UCSD-AML1 (cell line): Measurements from ENCODE around the gene RPS6KA5.
A peak's percentile ranks its signal among the peaks of the same experiment; 100 is the strongest.
"Not testable (repeated sequence)": the region's sequence is repeated elsewhere in the genome, so short reads cannot be mapped to it uniquely, and the experiment has no call there.

Source experiments
- DNase-seq: peaks from one replicate; lab custom pipeline; 2025; ENCODE audit not compliant: unreplicated experiment; lab: John Stamatoyannopoulos, UW

The RPS6KA5 gene

DNA sequence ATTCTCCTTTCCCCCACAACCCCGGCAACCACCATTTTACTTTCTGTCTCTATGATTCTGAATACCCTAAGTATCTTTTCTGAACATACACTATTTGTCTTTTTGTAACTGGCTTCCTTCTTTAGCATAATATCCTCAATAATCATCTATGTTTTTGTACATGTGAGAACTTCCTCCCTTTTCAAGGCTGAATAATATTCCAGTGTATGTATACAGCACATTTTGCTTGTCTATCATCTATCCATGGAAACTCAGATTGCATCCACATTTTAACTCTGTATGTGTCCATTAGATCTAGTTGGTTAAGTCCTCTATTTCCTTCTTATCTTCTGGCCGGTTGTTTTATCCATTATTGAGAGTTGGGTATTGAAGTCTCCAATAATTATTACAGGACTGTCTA, 180.2 kb downstream of the RPS6KA5 start:
- no peak for DNase-seq

- no peak for DNase-seq
Observed at GRCh38 chr14:90874599-90874998, 185.8 kb downstream of the RPS6KA5 start.

GRCh38 chr14:90871605-90872233, 188.7 kb downstream of the RPS6KA5 start:
- no peak for DNase-seq

- no peak for DNase-seq
Observed at GRCh38 chr14:90870950-90871604, 189.4 kb downstream of the RPS6KA5 start.

GRCh38 chr14:90867501-90867900, 192.9 kb downstream of the RPS6KA5 start:
- no peak for DNase-seq

GRCh38 chr14:90866833-90867232, 193.6 kb downstream of the RPS6KA5 start:
- DNase-seq, result no peak

DNA sequence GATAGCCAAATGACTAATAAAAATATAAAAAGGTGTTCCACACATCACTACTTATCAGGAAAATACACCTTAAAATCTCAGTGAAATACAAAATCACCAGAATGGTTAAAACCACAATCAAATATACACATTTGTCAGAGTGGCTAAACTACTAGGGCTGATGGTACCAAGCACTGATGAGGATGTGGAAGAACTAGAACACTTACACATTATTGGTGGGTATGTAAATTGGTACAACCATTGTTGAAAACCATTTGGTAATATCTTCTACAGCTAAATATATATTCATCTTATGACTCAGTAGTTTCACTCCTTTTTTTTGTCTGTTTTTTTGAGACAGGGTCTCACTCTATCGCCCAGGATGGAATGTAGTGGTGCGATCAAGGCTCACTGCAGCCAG, 195.7 kb downstream of the RPS6KA5 start:
- DNase-seq, result no peak

GRCh38 chr14:90858511-90858910, 201.9 kb downstream of the RPS6KA5 start:
- no peak for DNase-seq

DNA sequence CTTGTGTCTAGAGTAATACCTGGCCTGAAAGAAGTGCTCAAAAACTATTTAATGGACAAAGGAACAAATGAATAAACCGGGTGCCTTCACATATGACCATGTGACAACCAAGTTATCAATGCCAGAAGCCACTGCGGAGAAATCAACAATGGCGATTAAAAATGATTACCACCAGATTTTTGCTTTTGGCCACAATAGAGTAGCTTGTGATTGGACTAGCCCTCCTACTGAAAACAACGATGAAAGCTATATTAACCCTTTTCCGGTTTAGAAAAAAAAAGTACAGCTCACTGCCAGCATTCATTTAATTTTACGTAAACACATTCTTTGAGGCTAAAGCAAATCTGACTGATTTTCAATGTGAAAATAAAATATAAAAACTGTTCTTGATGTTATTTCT, 202.6 kb downstream of the RPS6KA5 start:
- no peak for DNase-seq

GRCh38 chr14:90856115-90856514, 204.3 kb downstream of the RPS6KA5 start:
- not testable (repeated sequence) for DNase-seq

DNA sequence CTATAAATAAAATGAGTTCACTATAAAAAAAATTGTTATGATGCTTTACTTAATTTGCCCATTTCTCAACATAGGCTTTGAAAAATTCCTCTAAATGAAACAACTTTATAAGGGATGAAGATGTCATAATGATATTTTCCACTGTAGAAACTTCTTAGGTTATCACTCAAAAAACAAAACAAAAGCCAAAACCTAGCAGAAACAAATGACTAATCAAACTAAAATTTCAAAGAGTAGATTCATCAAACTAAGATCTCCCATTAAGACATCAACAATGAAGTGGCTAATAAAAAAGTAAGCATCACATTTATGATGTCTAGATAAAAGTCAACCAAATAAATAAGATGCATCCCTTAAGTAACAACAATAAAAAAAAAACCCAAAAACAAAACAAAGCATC, 207.3 kb downstream of the RPS6KA5 start:
- DNase-seq, result no peak

DNA sequence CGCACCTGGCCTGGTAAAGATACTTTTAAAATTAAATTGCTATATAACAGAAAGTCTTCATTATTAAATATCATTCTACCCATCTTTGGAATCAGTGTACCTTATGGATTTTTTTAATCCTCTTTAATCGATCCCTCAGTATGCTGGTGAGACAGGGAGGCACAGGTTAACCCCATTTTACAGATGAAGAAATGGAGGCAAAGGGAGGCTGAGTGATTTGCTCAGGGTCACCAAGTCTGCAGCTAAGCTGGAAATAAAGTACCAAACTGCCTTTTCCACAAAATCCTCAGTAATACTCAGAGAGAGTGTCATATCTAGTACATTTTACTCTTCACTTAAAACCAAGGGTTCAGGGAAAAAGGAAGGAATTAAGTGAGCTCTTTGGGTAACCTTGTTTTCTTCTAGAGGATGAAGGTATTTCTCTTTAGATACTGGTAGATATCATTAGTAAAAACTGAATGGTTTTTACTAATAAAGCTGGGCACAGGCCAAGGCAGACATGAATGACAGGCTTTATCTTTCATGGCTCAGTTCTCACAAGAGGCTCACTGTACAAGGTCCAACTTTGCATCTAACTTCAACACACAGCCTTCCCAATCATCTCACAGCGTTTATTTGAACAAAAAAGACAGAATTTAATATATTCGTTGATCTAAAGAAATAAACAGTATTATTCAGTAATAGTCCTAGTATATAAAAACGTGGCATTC, 209.0 kb downstream of the RPS6KA5 start:
- DNase-seq, result no peak

- no peak for DNase-seq
Observed at GRCh38 chr14:90850487-90850886, 210.0 kb downstream of the RPS6KA5 start.

DNA sequence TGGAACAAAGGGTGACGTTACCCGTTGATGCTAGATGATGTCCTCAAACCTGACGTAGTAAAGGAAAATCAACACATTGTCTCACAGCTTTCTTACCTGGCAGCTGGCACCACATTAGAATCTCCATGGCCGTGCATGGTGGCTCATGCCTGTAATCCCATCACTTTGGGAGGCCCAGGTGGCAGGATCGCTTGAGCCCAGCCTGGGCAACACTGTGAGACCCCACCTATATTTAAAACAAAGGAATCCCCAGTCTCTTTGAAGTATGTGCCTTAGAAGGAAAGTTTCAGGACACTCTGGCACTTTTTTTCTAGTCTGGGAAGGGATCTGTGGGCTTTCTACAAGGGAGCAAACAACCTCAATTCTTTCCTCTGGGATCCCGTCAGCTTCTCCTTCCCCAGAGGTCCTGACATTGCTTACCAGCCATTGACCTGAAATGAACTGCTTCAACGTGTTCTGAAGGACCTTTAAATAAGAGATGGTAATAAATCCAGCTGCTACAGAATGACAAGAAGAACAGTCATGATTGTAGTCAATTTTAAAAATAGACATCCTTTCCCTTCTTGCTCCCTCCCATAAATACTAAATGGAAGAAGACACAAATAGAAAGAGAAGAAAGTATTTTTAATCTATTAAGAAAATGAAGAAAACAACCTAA, 210.5 kb downstream of the RPS6KA5 start:
- no peak for DNase-seq

- no peak for DNase-seq
Observed at GRCh38 chr14:90848944-90849731, 211.3 kb downstream of the RPS6KA5 start.

DNA sequence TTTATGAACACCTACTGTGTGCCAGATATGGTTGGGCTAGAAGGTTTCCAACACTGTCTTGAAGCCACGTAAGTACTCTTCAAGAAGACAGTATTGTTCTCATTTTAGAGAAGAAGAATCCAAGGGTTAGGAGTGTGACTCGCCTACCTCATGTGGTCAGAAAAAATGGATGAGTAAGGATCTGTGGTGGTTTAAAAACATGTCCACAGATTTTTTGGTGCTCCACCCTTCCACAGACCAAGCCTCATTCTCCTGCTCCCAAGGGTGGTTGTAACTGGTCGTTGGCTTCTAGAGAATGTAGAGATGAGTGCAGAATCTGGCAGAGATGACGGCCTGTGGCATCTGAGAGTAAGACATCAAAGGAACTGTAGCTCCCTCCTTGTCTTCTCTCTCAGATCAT, 213.9 kb downstream of the RPS6KA5 start:
- DNase-seq, result no peak

- no peak for DNase-seq
Observed at GRCh38 chr14:90844321-90844720, 216.1 kb downstream of the RPS6KA5 start.

DNA sequence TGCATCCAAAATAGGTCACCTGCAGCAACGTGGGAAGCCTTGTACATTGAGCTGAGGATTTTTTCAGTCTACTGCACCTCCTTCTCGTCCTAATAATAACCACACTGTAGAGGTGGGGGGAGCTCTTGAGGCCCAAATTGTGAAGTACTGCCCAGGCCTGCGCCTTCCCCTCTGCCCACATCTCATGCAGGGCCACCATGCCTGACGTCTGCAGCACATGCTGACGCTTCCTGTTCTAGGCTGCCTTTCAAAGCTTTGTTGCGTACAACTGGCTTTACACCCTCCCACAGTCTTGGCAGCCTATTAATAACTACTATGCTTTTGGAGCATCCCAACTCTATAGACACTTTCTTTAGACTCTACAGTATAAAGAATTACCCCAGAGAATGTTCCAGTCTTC, 217.7 kb downstream of the RPS6KA5 start:
- peak; percentile 45 for DNase-seq

DNA sequence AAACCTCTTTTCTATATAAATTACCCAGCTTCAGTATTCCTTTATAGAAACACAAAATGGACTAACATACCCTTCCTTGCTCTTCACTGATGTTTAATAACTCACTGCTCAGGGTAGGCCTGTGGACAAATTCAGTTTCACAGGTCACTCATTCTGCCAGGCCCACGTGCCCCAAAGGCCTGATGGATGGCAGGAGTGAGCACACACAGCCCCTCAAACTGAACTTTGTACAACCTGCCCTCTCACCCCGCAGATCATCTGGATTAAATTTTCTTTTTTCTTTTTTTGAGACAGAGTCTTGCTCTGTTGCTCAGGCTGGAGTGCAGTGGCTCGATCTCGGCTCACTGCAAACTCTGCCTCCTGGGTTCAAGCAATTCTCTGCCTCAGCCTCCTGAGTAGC, 219.8 kb downstream of the RPS6KA5 start:
- not testable (repeated sequence) for DNase-seq

GRCh38 chr14:90839889-90840266, 220.6 kb downstream of the RPS6KA5 start:
- DNase-seq, result no peak
